Osteocyte (in vitro differentiated cells): Measurements from ENCODE around the gene CPN2. TPM values are rescaled to one million over a fixed set of nuclear protein-coding genes. Genes with fewer than 3 reads are reported as not detected.

ENCODE experiments used
- DNase-seq: peaks from one replicate; pipeline ENCODE4 v3.0.0; 2021; ENCODE audit warnings: mixed read lengths; ENCODE audit not compliant: unreplicated experiment; ENCODE audit errors: extremely low spot score
- H3K27ac Mint-ChIP-seq: one replicate; pipeline ENCODE4 v1.8.0; 2021; ENCODE audit warnings: mild to moderate bottlenecking, mixed read lengths; ENCODE audit not compliant: unreplicated experiment
- H3K27me3 Mint-ChIP-seq: one replicate; pipeline ENCODE4 v1.8.0; 2021; ENCODE audit warnings: mixed read lengths; ENCODE audit not compliant: unreplicated experiment
- H3K36me3 Mint-ChIP-seq: one replicate; pipeline ENCODE4 v1.8.0; 2021; ENCODE audit warnings: mixed read lengths; ENCODE audit not compliant: unreplicated experiment
- H3K4me1 Mint-ChIP-seq: one replicate; pipeline ENCODE4 v1.8.0; 2021; ENCODE audit warnings: mixed read lengths; ENCODE audit not compliant: unreplicated experiment
- H3K4me3 Mint-ChIP-seq: one replicate; pipeline ENCODE4 v1.8.0; 2021; ENCODE audit warnings: mild to moderate bottlenecking, moderate library complexity, mixed read lengths; ENCODE audit not compliant: unreplicated experiment
- H3K9me3 Mint-ChIP-seq: one replicate; pipeline ENCODE4 v1.8.0; 2021; ENCODE audit warnings: mixed read lengths; ENCODE audit not compliant: unreplicated experiment
- total RNA-seq: library from RNA; stranded (reverse); gene quantifications from 2 replicates; pipeline ENCODE4 v1.2.1, GENCODE V29; 2021
- TF ChIP-seq, protein P1 (sequence below): fragments of 200-600 bp; sonication (generic); IDR thresholded peaks from 2 replicates; pipeline ENCODE4 v1.5.0; 2021; ENCODE audit warnings: antibody characterized with exemption, mild to moderate bottlenecking, moderate library complexity

Gene CPN2
- total RNA-seq, 1 donor from 2014 or later, result not detected

DNA sequence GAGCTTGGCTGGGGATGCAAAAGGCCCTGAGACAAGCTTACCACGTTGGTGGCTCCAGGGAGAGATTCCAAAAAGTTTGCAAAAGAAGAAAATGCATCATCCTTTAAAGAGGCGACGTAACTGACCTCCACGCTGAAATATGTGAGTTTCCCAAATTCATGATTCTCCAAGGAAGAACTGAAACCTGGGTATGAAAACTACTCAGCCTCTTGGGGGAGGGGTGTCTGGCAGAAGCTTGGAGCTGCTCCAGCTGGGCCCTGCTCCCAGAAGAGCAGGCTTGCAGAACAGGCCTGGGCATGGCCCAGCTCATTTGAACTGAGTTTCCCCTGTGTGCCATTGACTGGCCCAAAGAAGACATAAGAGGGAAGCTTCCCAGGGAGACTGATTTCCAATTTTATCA lies 20.5 kb downstream of the CPN2 start:
- no peak for DNase-seq
- Mint-ChIP-seq H3K4me1 (peaks cover 24% of the 10 kb centered on the region), H3K36me3 (no peaks in the 10 kb centered on the region), H3K9me3 (no peaks in the 10 kb centered on the region), H3K27me3 (peaks cover 12% of the 10 kb centered on the region), H3K4me3 (no peak overlapping the region), H3K27ac (no peak overlapping the region)
- TF ChIP-seq, protein P1, sequence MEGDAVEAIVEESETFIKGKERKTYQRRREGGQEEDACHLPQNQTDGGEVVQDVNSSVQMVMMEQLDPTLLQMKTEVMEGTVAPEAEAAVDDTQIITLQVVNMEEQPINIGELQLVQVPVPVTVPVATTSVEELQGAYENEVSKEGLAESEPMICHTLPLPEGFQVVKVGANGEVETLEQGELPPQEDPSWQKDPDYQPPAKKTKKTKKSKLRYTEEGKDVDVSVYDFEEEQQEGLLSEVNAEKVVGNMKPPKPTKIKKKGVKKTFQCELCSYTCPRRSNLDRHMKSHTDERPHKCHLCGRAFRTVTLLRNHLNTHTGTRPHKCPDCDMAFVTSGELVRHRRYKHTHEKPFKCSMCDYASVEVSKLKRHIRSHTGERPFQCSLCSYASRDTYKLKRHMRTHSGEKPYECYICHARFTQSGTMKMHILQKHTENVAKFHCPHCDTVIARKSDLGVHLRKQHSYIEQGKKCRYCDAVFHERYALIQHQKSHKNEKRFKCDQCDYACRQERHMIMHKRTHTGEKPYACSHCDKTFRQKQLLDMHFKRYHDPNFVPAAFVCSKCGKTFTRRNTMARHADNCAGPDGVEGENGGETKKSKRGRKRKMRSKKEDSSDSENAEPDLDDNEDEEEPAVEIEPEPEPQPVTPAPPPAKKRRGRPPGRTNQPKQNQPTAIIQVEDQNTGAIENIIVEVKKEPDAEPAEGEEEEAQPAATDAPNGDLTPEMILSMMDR, result no peak

DNA sequence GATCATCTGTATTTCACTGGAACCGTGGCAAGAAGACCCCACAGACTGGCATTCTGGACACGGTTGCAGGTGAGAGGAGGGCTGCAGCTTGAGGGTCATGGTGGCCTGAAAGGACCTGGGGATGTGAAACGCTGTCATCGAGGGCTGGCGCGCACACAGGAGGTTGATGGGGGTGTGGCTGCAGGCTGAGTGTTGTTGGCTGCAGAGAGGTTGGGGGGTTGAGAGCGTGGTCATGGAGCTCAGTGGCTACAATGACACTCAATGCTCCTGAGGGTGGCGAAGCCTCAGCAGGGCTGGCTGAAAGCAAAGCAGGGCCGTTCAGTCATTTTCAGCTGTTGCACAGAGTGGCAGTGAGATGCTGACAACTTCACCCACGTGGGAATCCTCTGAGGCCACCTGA lies 21.0 kb downstream of the CPN2 start:
- no peak overlapping the region for H3K4me3 Mint-ChIP-seq
- TF ChIP-seq, protein P1, result no peak
- peaks cover 24% of the 10 kb centered on the region for H3K4me1 Mint-ChIP-seq
- no peak overlapping the region for H3K27ac Mint-ChIP-seq
- H3K36me3 Mint-ChIP-seq, result no peaks in the 10 kb centered on the region
- no peaks in the 10 kb centered on the region for H3K9me3 Mint-ChIP-seq
- peaks cover 12% of the 10 kb centered on the region for H3K27me3 Mint-ChIP-seq
- no peak for DNase-seq

DNA sequence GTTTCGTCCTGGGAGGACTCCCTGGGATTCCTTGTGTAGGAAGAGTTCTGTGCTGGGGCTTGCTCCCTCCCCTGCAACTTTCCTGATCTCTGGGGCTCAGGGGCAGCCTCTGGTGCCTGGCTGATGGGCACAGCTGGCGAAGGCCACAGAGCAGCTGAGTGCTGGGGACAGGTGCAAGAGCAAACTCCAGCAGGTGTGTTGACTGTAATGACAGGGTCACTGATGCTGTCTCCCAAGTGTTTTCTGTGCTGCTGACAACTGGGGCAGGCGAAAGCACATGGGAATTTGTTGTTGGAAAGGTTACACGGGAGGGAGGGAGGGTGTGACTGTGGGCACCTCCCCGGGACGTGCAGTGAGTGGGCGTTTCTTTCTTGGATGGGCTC lies 21.6 kb downstream of the CPN2 start:
- no peaks in the 10 kb centered on the region for H3K36me3 Mint-ChIP-seq
- H3K4me1 Mint-ChIP-seq, result peaks cover 24% of the 10 kb centered on the region
- H3K27me3 Mint-ChIP-seq, result peaks cover 12% of the 10 kb centered on the region
- no peak overlapping the region for H3K27ac Mint-ChIP-seq
- no peaks in the 10 kb centered on the region for H3K9me3 Mint-ChIP-seq
- DNase-seq, result no peak
- no peak overlapping the region for H3K4me3 Mint-ChIP-seq
- TF ChIP-seq, protein P1, result no peak

DNA sequence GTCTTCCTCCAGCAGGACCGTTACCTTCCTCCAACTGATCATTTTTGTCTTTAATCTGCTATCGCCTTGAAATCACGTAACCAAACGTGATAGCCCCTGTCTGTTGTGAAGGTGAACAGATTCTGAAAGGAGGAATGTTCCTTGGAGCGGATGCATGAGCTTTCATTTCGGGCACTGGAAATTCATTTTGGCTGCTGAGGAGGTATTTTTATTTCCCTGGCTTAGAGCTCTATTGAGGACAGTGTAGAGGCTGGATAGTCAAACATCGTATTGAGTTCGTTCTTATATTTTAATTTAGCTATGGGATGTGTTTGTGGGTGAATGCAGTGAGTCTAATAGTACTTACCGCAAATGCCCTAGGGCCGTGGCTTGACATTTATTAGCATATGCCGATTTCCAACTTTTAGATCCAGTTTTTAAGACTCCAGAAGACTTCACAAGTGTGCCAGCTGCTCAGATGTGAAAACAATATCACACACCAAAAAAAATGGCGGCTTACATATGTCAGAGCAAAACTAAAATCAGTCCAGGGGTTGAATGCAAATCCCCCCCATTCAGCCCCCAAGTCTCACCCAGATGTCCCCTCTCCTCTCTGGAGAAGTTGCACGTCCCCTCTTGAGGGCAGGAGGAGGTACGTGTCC lies 22.1 kb downstream of the CPN2 start:
- H3K4me3 Mint-ChIP-seq, result no peak overlapping the region
- no peak overlapping the region for H3K27ac Mint-ChIP-seq

DNA sequence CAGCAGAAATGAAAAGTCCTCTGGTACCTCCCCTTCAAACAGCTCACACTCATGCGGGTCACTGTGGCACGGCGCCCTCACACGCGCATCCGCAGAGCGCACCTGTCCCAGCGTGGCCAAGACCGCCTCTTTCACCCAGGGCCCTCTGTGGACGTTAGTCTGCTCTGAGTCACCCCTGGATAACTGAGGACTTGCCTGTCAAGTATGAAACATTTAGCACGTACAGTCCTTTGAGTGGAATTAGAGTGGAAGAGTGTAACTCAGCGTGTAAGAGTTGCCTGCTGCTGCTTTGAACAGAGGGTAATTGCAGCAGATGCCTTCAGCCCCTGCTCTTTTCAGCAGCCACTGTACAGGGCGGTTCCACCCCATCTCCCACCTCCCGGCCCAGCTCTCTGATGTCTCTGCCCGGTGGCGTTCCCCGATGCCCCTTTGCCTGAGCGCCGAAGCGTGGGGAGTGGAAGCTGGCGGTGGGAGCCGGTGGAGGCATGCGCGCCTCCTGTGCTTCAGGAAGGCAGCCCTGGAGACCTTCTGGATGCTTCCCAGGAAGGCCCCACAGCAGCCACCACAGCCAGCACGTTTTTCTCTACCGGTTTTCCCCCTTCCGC lies 23.0 kb downstream of the CPN2 start:
- no peak for DNase-seq
- Mint-ChIP-seq H3K4me1 (peaks cover 20% of the 10 kb centered on the region), H3K36me3 (no peaks in the 10 kb centered on the region), H3K27me3 (peaks cover 12% of the 10 kb centered on the region), H3K27ac (no peak overlapping the region), H3K4me3 (no peak overlapping the region), H3K9me3 (no peaks in the 10 kb centered on the region)
- TF ChIP-seq, protein P1, result no peak

More for the DNA sequence above, 22.1 kb downstream of the CPN2 start:
- TF ChIP-seq, protein P1, result no peak
- no peaks in the 10 kb centered on the region for H3K36me3 Mint-ChIP-seq
- DNase-seq, result no peak
- H3K4me1 Mint-ChIP-seq, result peaks cover 23% of the 10 kb centered on the region
- no peaks in the 10 kb centered on the region for H3K9me3 Mint-ChIP-seq
- peaks cover 12% of the 10 kb centered on the region for H3K27me3 Mint-ChIP-seq
